H1 (cell line): Measurements from ENCODE around the gene SAPCD1. TPM values are rescaled to one million over a fixed set of nuclear protein-coding genes. Genes with fewer than 3 reads are reported as not detected.
A peak's percentile ranks its signal among the peaks of the same experiment; 100 is the strongest.
"Not testable (repeated sequence)": the region's sequence is repeated elsewhere in the genome, so short reads cannot be mapped to it uniquely, and the experiment has no call there.

Experiments used
- CTCF ChIA-PET: fragments of 300-600 bp; sonication (Branson Sonifier 250); formaldehyde crosslinking; loops from one replicate; lab custom pipeline; 2021; ENCODE audit not compliant: partially characterized antibody; lab: Charles Lee
- POLR2A ChIA-PET: fragments of 300-600 bp; sonication (Branson Sonifier 250); formaldehyde crosslinking; loops from one replicate; lab custom pipeline; 2021; ENCODE audit warnings: inconsistent platforms; ENCODE audit not compliant: partially characterized antibody; lab: Charles Lee
- DNase-seq, 2 experiments: peaks; one replicate each; pipeline versions ENCODE4 v3.0.0 to v3.0.0-alpha.2; 2010 to 2022; ENCODE audit warnings: low spot score in 2 of 2, low read depth in 1 of 2, mixed read lengths in 1 of 2
- FAIRE-seq: peaks from 2 replicates; lab custom pipeline; 2011; peaks lifted over from hg19 to GRCh38; lab: Jason Lieb, UNC
- H2AFZ ChIP-seq: 2 replicates; pipeline ENCODE4 v1.8.1; 2012; ENCODE audit warnings: low read length, inconsistent platforms
- H2AK5ac ChIP-seq: 2 replicates; pipeline ENCODE4 v1.6.1; 2013; ENCODE audit warnings: low read depth, low read length
- H2BK120ac ChIP-seq: replicated peaks from 2 replicates; pipeline ENCODE3; 2013; ENCODE audit warnings: low read depth, low read length, inconsistent platforms
- H2BK12ac ChIP-seq: 2 replicates; pipeline ENCODE4 v1.6.1; 2013; ENCODE audit warnings: low read depth, low read length
- H2BK15ac ChIP-seq: 2 replicates; pipeline ENCODE4 v1.6.1; 2013; ENCODE audit warnings: low read length
- H2BK20ac ChIP-seq: 2 replicates; pipeline ENCODE4 v1.6.1; 2013; ENCODE audit warnings: low read length
- H2BK5ac ChIP-seq: 2 replicates; pipeline ENCODE4 v1.6.1; 2013; ENCODE audit warnings: low read depth, low read length
- H3K14ac ChIP-seq: 2 replicates; pipeline ENCODE4 v1.6.1; 2013; ENCODE audit warnings: inconsistent platforms; ENCODE audit not compliant: insufficient read length
- H3K18ac ChIP-seq: 2 replicates; pipeline ENCODE4 v1.6.1; 2013; ENCODE audit warnings: low read length; ENCODE audit errors: extremely low read depth
- H3K23ac ChIP-seq: 2 replicates; pipeline ENCODE4 v1.6.1; 2013; ENCODE audit warnings: inconsistent platforms; ENCODE audit not compliant: insufficient read length
- H3K23me2 ChIP-seq: 2 replicates; pipeline ENCODE4 v1.6.1; 2013; ENCODE audit warnings: low read depth, low read length
- H3K27ac ChIP-seq: 2 replicates; pipeline ENCODE4 v1.6.1; 2011; ENCODE audit warnings: low read depth, low read length, inconsistent platforms
- H3K27me3 ChIP-seq, 4 experiments: replicated peaks in 1 of 4; 1 replicate in 1 of 4; 2 replicates in 3 of 4; pipeline versions ENCODE4 v1.6.1 to v1.8.1; 2011 to 2013; ENCODE audit warnings: low read length in 3 of 4, mild to moderate bottlenecking in 3 of 4, inconsistent platforms in 2 of 4, mixed read lengths in 2 of 4, moderate library complexity in 1 of 4; ENCODE audit not compliant: control insufficient read depth in 3 of 4, insufficient read depth in 3 of 4; ENCODE audit errors: extremely low read depth in 1 of 4
- H3K36me3 ChIP-seq, 4 experiments: 2 replicates each; pipeline versions ENCODE4 v1.6.1 to v1.8.1; 2011 to 2013; ENCODE audit warnings: mild to moderate bottlenecking in 4 of 4, low read length in 3 of 4, moderate library complexity in 2 of 4, control low read depth in 1 of 4, inconsistent platforms in 1 of 4; ENCODE audit not compliant: insufficient read depth in 4 of 4, control insufficient read depth in 2 of 4
- H3K4ac ChIP-seq: replicated peaks from 2 replicates; pipeline ENCODE3; 2013; ENCODE audit warnings: low read length, low read depth, mixed read lengths, inconsistent platforms; ENCODE audit not compliant: insufficient read length
- H3K4me1 ChIP-seq, 4 experiments: replicated peaks in 1 of 4; 1 replicate in 1 of 4; 2 replicates in 3 of 4; pipeline versions ENCODE4 v1.6.1 to v1.8.1; 2011 to 2013; ENCODE audit warnings: low read length in 3 of 4, inconsistent platforms in 2 of 4, mixed read lengths in 1 of 4; ENCODE audit not compliant: insufficient read depth in 4 of 4, control insufficient read depth in 3 of 4
- H3K4me2 ChIP-seq, 2 experiments: 2 replicates each; pipeline versions ENCODE4 v1.6.1 to v1.8.1; 2011 to 2013; ENCODE audit warnings: low read depth in 2 of 2, low read length in 2 of 2, control low read depth in 1 of 2, inconsistent platforms in 1 of 2, mild to moderate bottlenecking in 1 of 2; ENCODE audit not compliant: insufficient read depth in 1 of 2
- H3K4me3 ChIP-seq, 4 experiments: fragments of 200-600, 300-600 bp in 1 of 4; sonication (generic), shearing (Covaris generic), sonication (Bioruptor Twin) in 1 of 4; 2 replicates each; pipeline versions ENCODE4 v1.5.1 to v1.8.1; 2011 to 2016; ENCODE audit warnings: low read length in 4 of 4, low read depth in 3 of 4, control low read depth in 2 of 4, inconsistent platforms in 2 of 4, mild to moderate bottlenecking in 2 of 4, mixed read lengths in 1 of 4, moderate library complexity in 1 of 4; ENCODE audit not compliant: insufficient read depth in 2 of 4; ENCODE audit errors: extremely low read depth in 1 of 4
- H3K56ac ChIP-seq: replicated peaks from 2 replicates; pipeline ENCODE3; 2013; ENCODE audit warnings: low read depth, mild to moderate bottlenecking, mixed read lengths, low read length, inconsistent platforms; ENCODE audit not compliant: insufficient read length
- H3K79me1 ChIP-seq: 2 replicates; pipeline ENCODE4 v1.6.1; 2013; ENCODE audit warnings: low read depth, low read length, control low read depth
- H3K79me2 ChIP-seq, 2 experiments: 2 replicates each; pipeline versions ENCODE4 v1.6.1 to v1.8.1; 2012 to 2013; ENCODE audit warnings: low read length in 2 of 2, mild to moderate bottlenecking in 2 of 2, inconsistent platforms in 1 of 2; ENCODE audit not compliant: insufficient read depth in 2 of 2, control insufficient read depth in 1 of 2
- H3K9ac ChIP-seq, 4 experiments: replicated peaks in 1 of 4; 1 replicate in 1 of 4; 2 replicates in 3 of 4; pipeline versions ENCODE4 v1.6.1 to v1.8.1; 2011 to 2013; ENCODE audit warnings: low read depth in 3 of 4, low read length in 3 of 4, control low read depth in 2 of 4, mild to moderate bottlenecking in 2 of 4, moderate library complexity in 2 of 4, inconsistent platforms in 1 of 4; ENCODE audit errors: extremely low read depth in 1 of 4
- H3K9me3 ChIP-seq, 2 experiments: 2 replicates each; pipeline versions ENCODE4 v1.6.1 to v1.8.1; 2012 to 2013; ENCODE audit warnings: mild to moderate bottlenecking in 2 of 2, moderate library complexity in 2 of 2, control low read depth in 1 of 2, inconsistent platforms in 1 of 2, low read depth in 1 of 2, low read length in 1 of 2, mixed read lengths in 1 of 2; ENCODE audit not compliant: insufficient read depth in 2 of 2
- H4K20me1 ChIP-seq, 2 experiments: replicated peaks in 1 of 2; 2 replicates each; pipeline versions ENCODE3 to v1.8.1; 2011 to 2013; ENCODE audit warnings: inconsistent platforms in 2 of 2, low read length in 2 of 2, mild to moderate bottlenecking in 1 of 2; ENCODE audit not compliant: insufficient read depth in 2 of 2, control insufficient read depth in 1 of 2
- H4K5ac ChIP-seq: 2 replicates; pipeline ENCODE4 v1.6.1; 2013; ENCODE audit warnings: low read length, low read depth, mixed read lengths, inconsistent platforms; ENCODE audit not compliant: insufficient read length
- H4K8ac ChIP-seq: 2 replicates; pipeline ENCODE4 v1.8.0; 2013; ENCODE audit warnings: mild to moderate bottlenecking, moderate library complexity, low read length, inconsistent platforms; ENCODE audit not compliant: insufficient read depth; ENCODE audit errors: extremely low read depth
- H4K91ac ChIP-seq: replicated peaks from 2 replicates; pipeline ENCODE3; 2013; ENCODE audit warnings: low read length, mixed read lengths, inconsistent platforms; ENCODE audit not compliant: insufficient read length
- WGBS, 2 experiments: shearing (Covaris generic) in 1 of 2; methylation state at CpG; one replicate each; pipeline versions ENCODE4 v1.1.6 to v1.1.7; 2013 to 2015; ENCODE audit warnings: low lambda C conversion rate in 2 of 2, mixed read lengths in 2 of 2, inconsistent platforms in 1 of 2, low coverage in 1 of 2, missing lambda C conversion rate in 1 of 2; ENCODE audit not compliant: insufficient replicate concordance in 2 of 2, insufficient coverage in 1 of 2, insufficient read length in 1 of 2; ENCODE audit errors: extremely low coverage in 1 of 2, missing lambda C conversion rate in 1 of 2; 5-methylcytosine and 5-hydroxymethylcytosine counted together
- polyA plus RNA-seq, 7 experiments: library from polyadenylated mRNA; depleted of rRNA in 3 of 7; stranded (reverse) in 5 of 7; unstranded in 2 of 7; fragments of >200 nt in 5 of 7; fragments of 200-250 nt in 2 of 7; gene quantifications; 1 replicate in 5 of 7; 2 replicates in 1 of 7; 4 replicates in 1 of 7; pipeline versions ENCODE4 v1.2.1 to v1.2.3, GENCODE V29; 2011 to 2013; ENCODE audit warnings: missing spikeins in 2 of 7, mixed read lengths in 2 of 7
- total RNA-seq: library from RNA; stranded (reverse); fragmentation: NEBNext Ultra II Directional; extraction: Animal tissue kit (Norgen Biotek cat#: 25700); gene quantifications from 2 replicates; pipeline ENCODE4 v1.2.1, GENCODE V29; 2021

Gene SAPCD1
- total and polyA plus RNA-seq, 2 of the 8 experiments (the other 6 are each of a cell fraction or from before 2014, with no cell fraction given): 3.1 to 5.9 TPM

DNA sequence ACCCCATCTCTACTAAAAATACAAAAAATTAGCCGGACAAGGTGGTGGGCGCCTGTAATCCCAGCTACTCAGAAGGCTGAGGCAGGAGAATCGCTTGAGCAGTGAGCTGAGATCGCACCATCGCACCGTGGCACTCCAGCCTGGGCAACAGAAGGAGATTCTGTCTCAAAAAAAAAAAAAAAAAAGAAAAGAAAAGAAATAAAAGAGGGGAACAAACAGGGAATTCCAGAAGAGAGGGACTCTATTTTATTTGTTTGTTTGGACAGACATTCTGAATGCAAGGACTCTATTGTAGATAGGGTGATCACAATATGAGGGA is 31.4 kb downstream of the SAPCD1 start:
- not testable (repeated sequence) for H4K20me1 ChIP-seq, H2BK120ac ChIP-seq, H2AFZ ChIP-seq, H3K27ac ChIP-seq, H2BK15ac ChIP-seq, H3K23me2 ChIP-seq, H3K79me1 ChIP-seq, H3K9ac ChIP-seq, H3K56ac ChIP-seq, H2BK20ac ChIP-seq, H4K91ac ChIP-seq, DNase-seq, H2BK12ac ChIP-seq, H4K5ac ChIP-seq, H3K9me3 ChIP-seq, H3K4me1 ChIP-seq, H4K8ac ChIP-seq, H3K27me3 ChIP-seq, H2BK5ac ChIP-seq, H3K18ac ChIP-seq, H2AK5ac ChIP-seq, H3K14ac ChIP-seq, H3K4ac ChIP-seq, FAIRE-seq, H3K23ac ChIP-seq
- Histone ChIP-seq H3K4me3 (peak overlapping the region in 3 of 4 experiments; percentile 82 to 92 (median 89); a peak in 5 of 8 replicates), H3K36me3 (peaks cover 4 to 43% (median 16%) of the 10 kb centered on the region in 4 experiments; a peak in 6 of 8 replicates), H3K4me2 (peak overlapping the region; percentile 89 to 94), H3K79me2 (peaks cover 0 to 19% of the 10 kb centered on the region in 2 experiments; a peak in 2 of 4 replicates)
- POLR2A ChIA-PET: interaction anchor here (1.4 to 7.6 kb wide), 7 partner anchors 10 to 64 kb away, joined by 3 to 81 read pairs (median 23); partner anchors contain the start of genes HSPA1A, HSPA1L and LSM2
- CTCF ChIA-PET: interaction anchor here (1.5 to 1.9 kb wide), 3 partner anchors 12 to 37 kb away, joined by 7 to 10 read pairs (median 9); partner anchors contain the start of genes HSPA1B and LSM2
- 83% methylated on average over 6 of the region's 6 CpGs; no CpG with 5 or more reads in 1 of the 2 experiments for WGBS, 2 experiments
